ENCODE measurements around the gene ARHGEF10L.

ARHGEF10L gene

DNA sequence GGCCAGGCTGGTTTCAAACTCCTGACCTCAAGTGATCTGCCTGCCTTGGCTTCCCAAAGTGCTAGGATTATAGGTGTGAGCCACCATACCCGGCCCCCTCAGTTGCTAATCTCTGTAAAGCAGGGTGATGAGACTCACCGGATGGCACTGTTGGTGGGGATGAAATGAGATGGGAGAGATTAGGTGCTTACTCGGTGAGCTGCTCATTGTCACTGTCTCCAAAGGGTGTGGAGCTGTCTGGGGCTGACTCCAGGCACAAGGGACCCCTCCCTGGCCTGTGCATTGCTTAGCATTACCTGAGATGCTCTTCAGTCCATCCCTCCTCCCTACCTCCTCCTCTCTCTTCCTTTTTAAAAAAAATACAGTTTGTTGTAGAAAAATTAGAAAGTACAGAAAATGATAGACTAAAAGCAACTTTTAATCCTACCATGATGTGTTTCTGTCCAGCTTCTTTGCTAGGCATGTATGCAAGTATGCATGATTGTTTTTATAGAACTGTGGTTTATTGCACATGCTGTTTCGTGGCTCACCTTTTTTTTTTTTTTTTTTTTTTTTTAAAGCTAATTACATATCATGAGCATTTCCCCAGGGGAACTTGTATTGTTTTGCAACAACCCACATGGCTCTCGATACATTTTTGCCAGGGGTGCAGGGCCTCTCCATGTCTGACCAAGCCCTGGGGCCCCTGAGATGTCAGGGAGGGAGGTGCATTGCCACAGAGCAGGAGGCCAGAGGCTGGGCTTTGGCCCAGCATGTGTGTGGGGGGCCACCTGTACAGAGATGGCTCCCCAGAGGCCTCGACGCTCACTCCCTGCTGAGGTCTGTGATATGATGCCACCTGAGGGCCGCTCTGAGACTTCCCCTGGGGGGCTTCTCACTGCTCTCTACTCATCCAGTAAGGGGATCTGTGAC is 55.4 kb downstream of the ARHGEF10L start (continued):
- TF ChIP-seq, protein P1, sequence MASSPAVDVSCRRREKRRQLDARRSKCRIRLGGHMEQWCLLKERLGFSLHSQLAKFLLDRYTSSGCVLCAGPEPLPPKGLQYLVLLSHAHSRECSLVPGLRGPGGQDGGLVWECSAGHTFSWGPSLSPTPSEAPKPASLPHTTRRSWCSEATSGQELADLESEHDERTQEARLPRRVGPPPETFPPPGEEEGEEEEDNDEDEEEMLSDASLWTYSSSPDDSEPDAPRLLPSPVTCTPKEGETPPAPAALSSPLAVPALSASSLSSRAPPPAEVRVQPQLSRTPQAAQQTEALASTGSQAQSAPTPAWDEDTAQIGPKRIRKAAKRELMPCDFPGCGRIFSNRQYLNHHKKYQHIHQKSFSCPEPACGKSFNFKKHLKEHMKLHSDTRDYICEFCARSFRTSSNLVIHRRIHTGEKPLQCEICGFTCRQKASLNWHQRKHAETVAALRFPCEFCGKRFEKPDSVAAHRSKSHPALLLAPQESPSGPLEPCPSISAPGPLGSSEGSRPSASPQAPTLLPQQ (tag by site-specific recombination; IDR thresholded peaks at IDR 0.05): no peak
- TF ChIP-seq, protein P2, sequence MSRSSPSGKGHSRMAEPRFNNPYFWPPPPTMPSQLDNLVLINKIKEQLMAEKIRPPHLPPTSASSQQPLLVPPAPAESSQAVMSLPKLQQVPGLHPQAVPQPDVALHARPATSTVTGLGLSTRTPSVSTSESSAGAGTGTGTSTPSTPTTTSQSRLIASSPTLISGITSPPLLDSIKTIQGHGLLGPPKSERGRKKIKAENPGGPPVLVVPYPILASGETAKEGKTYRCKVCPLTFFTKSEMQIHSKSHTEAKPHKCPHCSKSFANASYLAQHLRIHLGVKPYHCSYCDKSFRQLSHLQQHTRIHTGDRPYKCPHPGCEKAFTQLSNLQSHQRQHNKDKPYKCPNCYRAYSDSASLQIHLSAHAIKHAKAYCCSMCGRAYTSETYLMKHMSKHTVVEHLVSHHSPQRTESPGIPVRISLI (tag by site-specific recombination; IDR thresholded peaks at IDR 0.05): peak; percentile 76

DNA sequence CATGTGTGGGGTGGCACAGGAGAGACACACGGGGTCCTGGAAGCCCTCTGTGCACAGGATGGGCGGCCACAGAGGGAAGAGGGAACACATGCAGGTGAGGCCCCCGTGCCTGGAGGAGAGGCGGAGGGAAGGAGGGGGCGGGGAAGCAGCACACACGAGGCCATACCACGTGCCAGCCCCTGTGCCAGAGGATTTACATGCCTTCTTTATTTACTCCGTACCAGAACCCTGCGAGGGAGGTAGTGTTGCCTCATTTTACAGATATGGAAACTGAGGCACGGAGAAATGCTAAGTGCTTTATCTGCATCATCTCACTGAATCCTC is 56.1 kb downstream of the ARHGEF10L start:
- POLR2A ChIA-PET: interaction anchor here (0.5 to 0.6 kb wide), 2 partner anchors 306 to 308 kb away, joined by 3 read pairs; no protein-coding TSS in a partner anchor
- H3K9me3 ChIP-seq (ENCODE audit: control insufficient read depth, insufficient read depth, low read depth, low read length): no peaks in the 10 kb centered on the region
- peaks cover 24% of the 10 kb centered on the region for H3K4me1 ChIP-seq (ENCODE audit: control insufficient read depth, insufficient read depth, low read length)
- H3K4me3 ChIP-seq (ENCODE audit: low read depth, low read length): no peak overlapping the region
- no peak overlapping the region; the same call in 1 of the 2 replicates for H3K27ac ChIP-seq (ENCODE audit: extremely low read depth, low read depth, low read length)
- CTCF ChIA-PET: interaction anchor here (0.7 to 4.0 kb wide), 4 partner anchors 8 to 18 kb away, joined by 3 to 33 read pairs (median 4); no protein-coding TSS in a partner anchor
- peaks cover 0 to 2% of the 10 kb centered on the region in 2 experiments; a peak in 1 of 3 replicates for H3K36me3 ChIP-seq (ENCODE audit: control insufficient read depth in 2 of 2, insufficient read depth in 1 of 2, low read length in 2 of 2)
- TF ChIP-seq ZNF624 (tag by site-specific recombination; IDR thresholded peaks at IDR 0.05) (no peak), ZNF394 (tag by site-specific recombination; IDR thresholded peaks at IDR 0.05; ENCODE audit: borderline replicate concordance) (no peak), ZNF600 (tag by site-specific recombination; IDR thresholded peaks at IDR 0.05) (peak; percentile 12; the same call in 1 of the 2 replicates), ZFP41 (tag by site-specific recombination; IDR thresholded peaks at IDR 0.05; ENCODE audit: borderline replicate concordance) (no peak), ZNF416 (tag by site-specific recombination; IDR thresholded peaks at IDR 0.05) (no peak), ZIC2 (tag by site-specific recombination; IDR thresholded peaks at IDR 0.05) (peak; percentile 14), ZBTB48 (tag by site-specific recombination; IDR thresholded peaks at IDR 0.05) (no peak), ZNF707 (tag by site-specific recombination; IDR thresholded peaks at IDR 0.05) (no peak), GFI1B (tag by site-specific recombination; IDR thresholded peaks at IDR 0.05) (no peak)
- TF ChIP-seq, protein P3, sequence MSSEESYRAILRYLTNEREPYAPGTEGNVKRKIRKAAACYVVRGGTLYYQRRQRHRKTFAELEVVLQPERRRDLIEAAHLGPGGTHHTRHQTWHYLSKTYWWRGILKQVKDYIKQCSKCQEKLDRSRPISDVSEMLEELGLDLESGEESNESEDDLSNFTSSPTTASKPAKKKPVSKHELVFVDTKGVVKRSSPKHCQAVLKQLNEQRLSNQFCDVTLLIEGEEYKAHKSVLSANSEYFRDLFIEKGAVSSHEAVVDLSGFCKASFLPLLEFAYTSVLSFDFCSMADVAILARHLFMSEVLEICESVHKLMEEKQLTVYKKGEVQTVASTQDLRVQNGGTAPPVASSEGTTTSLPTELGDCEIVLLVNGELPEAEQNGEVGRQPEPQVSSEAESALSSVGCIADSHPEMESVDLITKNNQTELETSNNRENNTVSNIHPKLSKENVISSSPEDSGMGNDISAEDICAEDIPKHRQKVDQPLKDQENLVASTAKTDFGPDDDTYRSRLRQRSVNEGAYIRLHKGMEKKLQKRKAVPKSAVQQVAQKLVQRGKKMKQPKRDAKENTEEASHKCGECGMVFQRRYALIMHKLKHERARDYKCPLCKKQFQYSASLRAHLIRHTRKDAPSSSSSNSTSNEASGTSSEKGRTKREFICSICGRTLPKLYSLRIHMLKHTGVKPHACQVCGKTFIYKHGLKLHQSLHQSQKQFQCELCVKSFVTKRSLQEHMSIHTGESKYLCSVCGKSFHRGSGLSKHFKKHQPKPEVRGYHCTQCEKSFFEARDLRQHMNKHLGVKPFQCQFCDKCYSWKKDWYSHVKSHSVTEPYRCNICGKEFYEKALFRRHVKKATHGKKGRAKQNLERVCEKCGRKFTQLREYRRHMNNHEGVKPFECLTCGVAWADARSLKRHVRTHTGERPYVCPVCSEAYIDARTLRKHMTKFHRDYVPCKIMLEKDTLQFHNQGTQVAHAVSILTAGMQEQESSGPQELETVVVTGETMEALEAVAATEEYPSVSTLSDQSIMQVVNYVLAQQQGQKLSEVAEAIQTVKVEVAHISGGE (tag by site-specific recombination; conservative IDR thresholded peaks at IDR 0.05; ENCODE audit: low read depth): no peak
- TF ChIP-seq, protein P4, sequence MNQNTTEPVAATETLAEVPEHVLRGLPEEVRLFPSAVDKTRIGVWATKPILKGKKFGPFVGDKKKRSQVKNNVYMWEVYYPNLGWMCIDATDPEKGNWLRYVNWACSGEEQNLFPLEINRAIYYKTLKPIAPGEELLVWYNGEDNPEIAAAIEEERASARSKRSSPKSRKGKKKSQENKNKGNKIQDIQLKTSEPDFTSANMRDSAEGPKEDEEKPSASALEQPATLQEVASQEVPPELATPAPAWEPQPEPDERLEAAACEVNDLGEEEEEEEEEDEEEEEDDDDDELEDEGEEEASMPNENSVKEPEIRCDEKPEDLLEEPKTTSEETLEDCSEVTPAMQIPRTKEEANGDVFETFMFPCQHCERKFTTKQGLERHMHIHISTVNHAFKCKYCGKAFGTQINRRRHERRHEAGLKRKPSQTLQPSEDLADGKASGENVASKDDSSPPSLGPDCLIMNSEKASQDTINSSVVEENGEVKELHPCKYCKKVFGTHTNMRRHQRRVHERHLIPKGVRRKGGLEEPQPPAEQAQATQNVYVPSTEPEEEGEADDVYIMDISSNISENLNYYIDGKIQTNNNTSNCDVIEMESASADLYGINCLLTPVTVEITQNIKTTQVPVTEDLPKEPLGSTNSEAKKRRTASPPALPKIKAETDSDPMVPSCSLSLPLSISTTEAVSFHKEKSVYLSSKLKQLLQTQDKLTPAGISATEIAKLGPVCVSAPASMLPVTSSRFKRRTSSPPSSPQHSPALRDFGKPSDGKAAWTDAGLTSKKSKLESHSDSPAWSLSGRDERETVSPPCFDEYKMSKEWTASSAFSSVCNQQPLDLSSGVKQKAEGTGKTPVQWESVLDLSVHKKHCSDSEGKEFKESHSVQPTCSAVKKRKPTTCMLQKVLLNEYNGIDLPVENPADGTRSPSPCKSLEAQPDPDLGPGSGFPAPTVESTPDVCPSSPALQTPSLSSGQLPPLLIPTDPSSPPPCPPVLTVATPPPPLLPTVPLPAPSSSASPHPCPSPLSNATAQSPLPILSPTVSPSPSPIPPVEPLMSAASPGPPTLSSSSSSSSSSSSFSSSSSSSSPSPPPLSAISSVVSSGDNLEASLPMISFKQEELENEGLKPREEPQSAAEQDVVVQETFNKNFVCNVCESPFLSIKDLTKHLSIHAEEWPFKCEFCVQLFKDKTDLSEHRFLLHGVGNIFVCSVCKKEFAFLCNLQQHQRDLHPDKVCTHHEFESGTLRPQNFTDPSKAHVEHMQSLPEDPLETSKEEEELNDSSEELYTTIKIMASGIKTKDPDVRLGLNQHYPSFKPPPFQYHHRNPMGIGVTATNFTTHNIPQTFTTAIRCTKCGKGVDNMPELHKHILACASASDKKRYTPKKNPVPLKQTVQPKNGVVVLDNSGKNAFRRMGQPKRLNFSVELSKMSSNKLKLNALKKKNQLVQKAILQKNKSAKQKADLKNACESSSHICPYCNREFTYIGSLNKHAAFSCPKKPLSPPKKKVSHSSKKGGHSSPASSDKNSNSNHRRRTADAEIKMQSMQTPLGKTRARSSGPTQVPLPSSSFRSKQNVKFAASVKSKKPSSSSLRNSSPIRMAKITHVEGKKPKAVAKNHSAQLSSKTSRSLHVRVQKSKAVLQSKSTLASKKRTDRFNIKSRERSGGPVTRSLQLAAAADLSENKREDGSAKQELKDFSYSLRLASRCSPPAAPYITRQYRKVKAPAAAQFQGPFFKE (tag by site-specific recombination; IDR thresholded peaks at IDR 0.05; ENCODE audit: borderline replicate concordance): no peak
- TF ChIP-seq, protein P5, sequence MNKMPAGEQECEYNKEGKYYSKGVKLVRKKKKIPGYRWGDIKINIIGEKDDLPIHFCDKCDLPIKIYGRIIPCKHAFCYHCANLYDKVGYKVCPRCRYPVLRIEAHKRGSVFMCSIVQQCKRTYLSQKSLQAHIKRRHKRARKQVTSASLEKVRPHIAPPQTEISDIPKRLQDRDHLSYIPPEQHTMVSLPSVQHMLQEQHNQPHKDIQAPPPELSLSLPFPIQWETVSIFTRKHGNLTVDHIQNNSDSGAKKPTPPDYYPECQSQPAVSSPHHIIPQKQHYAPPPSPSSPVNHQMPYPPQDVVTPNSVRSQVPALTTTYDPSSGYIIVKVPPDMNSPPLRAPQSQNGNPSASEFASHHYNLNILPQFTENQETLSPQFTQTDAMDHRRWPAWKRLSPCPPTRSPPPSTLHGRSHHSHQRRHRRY (tag by site-specific recombination; IDR thresholded peaks at IDR 0.05): no peak
- TF ChIP-seq, protein P6, sequence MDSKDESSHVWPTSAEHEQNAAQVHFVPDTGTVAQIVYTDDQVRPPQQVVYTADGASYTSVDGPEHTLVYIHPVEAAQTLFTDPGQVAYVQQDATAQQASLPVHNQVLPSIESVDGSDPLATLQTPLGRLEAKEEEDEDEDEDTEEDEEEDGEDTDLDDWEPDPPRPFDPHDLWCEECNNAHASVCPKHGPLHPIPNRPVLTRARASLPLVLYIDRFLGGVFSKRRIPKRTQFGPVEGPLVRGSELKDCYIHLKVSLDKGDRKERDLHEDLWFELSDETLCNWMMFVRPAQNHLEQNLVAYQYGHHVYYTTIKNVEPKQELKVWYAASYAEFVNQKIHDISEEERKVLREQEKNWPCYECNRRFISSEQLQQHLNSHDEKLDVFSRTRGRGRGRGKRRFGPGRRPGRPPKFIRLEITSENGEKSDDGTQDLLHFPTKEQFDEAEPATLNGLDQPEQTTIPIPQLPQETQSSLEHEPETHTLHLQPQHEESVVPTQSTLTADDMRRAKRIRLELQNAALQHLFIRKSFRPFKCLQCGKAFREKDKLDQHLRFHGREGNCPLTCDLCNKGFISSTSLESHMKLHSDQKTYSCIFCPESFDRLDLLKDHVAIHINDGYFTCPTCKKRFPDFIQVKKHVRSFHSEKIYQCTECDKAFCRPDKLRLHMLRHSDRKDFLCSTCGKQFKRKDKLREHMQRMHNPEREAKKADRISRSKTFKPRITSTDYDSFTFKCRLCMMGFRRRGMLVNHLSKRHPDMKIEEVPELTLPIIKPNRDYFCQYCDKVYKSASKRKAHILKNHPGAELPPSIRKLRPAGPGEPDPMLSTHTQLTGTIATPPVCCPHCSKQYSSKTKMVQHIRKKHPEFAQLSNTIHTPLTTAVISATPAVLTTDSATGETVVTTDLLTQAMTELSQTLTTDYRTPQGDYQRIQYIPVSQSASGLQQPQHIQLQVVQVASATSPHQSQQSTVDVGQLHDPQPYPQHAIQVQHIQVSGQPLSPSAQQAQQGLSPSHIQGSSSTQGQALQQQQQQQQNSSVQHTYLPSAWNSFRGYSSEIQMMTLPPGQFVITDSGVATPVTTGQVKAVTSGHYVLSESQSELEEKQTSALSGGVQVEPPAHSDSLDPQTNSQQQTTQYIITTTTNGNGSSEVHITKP (tag by site-specific recombination; IDR thresholded peaks at IDR 0.05): no peak
